HCT116 (cell line): ENCODE results near the gene CDKL5.

Source experiments
- CEBPB ChIP-seq: IDR thresholded peaks from 2 replicates; pipeline ENCODE4 v1.6.1; 2012; ENCODE audit warnings: low read depth
- ELF1 ChIP-seq: IDR thresholded peaks from 2 replicates; pipeline ENCODE4 v1.6.1; 2012; ENCODE audit warnings: low read depth, borderline replicate concordance
- EZH2 ChIP-seq: fragments of 200-600 bp; sonication (generic); IDR thresholded peaks from 2 replicates; pipeline ENCODE4 v1.6.1; 2017; ENCODE audit warnings: antibody characterized with exemption, mixed run types
- EZH2phosphoT487 ChIP-seq: fragments of 200-600 bp; IDR thresholded peaks from 2 replicates; pipeline ENCODE4 v1.6.1; 2018; ENCODE audit warnings: antibody characterized with exemption, borderline replicate concordance
- FOSL1 ChIP-seq: IDR thresholded peaks from 2 replicates; pipeline ENCODE4 v1.6.1; 2012; ENCODE audit warnings: low read depth
- MAX ChIP-seq: IDR thresholded peaks from 2 replicates; pipeline ENCODE4 v1.6.1; 2012
- POLR2A ChIP-seq: IDR thresholded peaks from 2 replicates; pipeline ENCODE4 v1.7.0; 2011; ENCODE audit warnings: borderline replicate concordance; ENCODE audit not compliant: insufficient read depth, insufficient read length; ENCODE audit errors: extremely low read depth
- POLR2AphosphoS5 ChIP-seq: IDR thresholded peaks from 2 replicates; pipeline ENCODE4 v1.6.1; 2011; ENCODE audit warnings: mild to moderate bottlenecking, low read depth, low read length, moderate library complexity
- RAD21 ChIP-seq: IDR thresholded peaks from 2 replicates; pipeline ENCODE4 v1.6.1; 2012; ENCODE audit warnings: low read depth, mild to moderate bottlenecking
- REST ChIP-seq: IDR thresholded peaks from 2 replicates; pipeline ENCODE4 v1.6.1; 2012; ENCODE audit warnings: low read depth
- SRF ChIP-seq: IDR thresholded peaks from 2 replicates; pipeline ENCODE4 v1.6.1; 2012; ENCODE audit warnings: low read depth
- TCF7L2 ChIP-seq: IDR thresholded peaks from 2 replicates; pipeline ENCODE4 v1.7.0; 2011; ENCODE audit warnings: borderline replicate concordance, inconsistent platforms; ENCODE audit not compliant: insufficient read depth, insufficient read length; ENCODE audit errors: extremely low read depth
- ZNF274 ChIP-seq: fragments of 200-500 bp; sonication (Bioruptor generic); IDR thresholded peaks from 2 replicates; pipeline ENCODE4 v1.6.1; 2014; ENCODE audit warnings: mild to moderate bottlenecking, low read depth, low read length, inconsistent platforms
- TF ChIP-seq, protein P1 (sequence below), 3 experiments: fragments of 200-600 bp in 1 of 3; sonication (generic) in 1 of 3; IDR thresholded peaks in 2 of 3; conservative IDR thresholded peaks in 1 of 3; 2 replicates each; pipeline ENCODE4 v1.5.1; 2012 to 2017; ENCODE audit warnings: low read depth in 2 of 3, low read length in 2 of 3, antibody characterized with exemption in 1 of 3, borderline replicate concordance in 1 of 3, control low read depth in 1 of 3, mild to moderate bottlenecking in 1 of 3, mixed read lengths in 1 of 3, mixed run types in 1 of 3, moderate library complexity in 1 of 3; ENCODE audit not compliant: insufficient read depth in 1 of 3

DNA sequence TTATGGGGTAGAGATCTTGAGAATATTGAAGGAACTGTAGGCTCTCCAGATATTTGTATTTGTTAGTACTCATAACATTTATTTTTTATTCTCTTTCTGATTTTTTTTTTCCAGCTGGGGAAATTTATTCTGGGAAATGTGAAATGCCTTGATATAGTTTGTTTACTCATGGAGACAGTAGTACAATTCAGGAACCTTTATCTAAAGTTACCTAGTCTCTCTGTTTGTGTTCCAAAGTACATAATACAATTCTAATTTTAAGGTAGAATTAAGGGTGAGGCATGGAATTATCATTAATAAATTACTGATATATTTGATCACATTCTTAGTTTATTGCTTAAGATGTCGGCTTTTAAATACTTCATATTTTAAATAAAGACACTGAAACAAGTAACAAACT lies 132.5 kb downstream of the CDKL5 start:
- TF ChIP-seq, protein P1, sequence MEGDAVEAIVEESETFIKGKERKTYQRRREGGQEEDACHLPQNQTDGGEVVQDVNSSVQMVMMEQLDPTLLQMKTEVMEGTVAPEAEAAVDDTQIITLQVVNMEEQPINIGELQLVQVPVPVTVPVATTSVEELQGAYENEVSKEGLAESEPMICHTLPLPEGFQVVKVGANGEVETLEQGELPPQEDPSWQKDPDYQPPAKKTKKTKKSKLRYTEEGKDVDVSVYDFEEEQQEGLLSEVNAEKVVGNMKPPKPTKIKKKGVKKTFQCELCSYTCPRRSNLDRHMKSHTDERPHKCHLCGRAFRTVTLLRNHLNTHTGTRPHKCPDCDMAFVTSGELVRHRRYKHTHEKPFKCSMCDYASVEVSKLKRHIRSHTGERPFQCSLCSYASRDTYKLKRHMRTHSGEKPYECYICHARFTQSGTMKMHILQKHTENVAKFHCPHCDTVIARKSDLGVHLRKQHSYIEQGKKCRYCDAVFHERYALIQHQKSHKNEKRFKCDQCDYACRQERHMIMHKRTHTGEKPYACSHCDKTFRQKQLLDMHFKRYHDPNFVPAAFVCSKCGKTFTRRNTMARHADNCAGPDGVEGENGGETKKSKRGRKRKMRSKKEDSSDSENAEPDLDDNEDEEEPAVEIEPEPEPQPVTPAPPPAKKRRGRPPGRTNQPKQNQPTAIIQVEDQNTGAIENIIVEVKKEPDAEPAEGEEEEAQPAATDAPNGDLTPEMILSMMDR (IDR thresholded peaks at IDR 0.05 in 2 of 3, conservative IDR thresholded peaks at IDR 0.05 in 1 of 3; ENCODE audit: borderline replicate concordance in 1 of 3, insufficient read depth in 1 of 3, low read depth in 2 of 3, low read length in 2 of 3), result no peak
- TF ChIP-seq POLR2A (no peak), SRF (no peak), MAX (no peak), CEBPB (no peak), EZH2phosphoT487 (no peak), EZH2 (no peak), POLR2AphosphoS5 (no peak), RAD21 (no peak), REST (no peak), TCF7L2 (no peak), ELF1 (no peak), ZNF274 (no peak), FOSL1 (no peak)
